Measurements from ENCODE around the gene DNAH17. TPM values are rescaled to one million over a fixed set of nuclear protein-coding genes. Genes with fewer than 3 reads are reported as not detected.

The DNAH17 gene
- total and polyA plus RNA-seq, 2 of the 13 experiments (the other 11 are each of a cell fraction or from before 2014, with no cell fraction given): 0.86 to 1.6 TPM

DNA sequence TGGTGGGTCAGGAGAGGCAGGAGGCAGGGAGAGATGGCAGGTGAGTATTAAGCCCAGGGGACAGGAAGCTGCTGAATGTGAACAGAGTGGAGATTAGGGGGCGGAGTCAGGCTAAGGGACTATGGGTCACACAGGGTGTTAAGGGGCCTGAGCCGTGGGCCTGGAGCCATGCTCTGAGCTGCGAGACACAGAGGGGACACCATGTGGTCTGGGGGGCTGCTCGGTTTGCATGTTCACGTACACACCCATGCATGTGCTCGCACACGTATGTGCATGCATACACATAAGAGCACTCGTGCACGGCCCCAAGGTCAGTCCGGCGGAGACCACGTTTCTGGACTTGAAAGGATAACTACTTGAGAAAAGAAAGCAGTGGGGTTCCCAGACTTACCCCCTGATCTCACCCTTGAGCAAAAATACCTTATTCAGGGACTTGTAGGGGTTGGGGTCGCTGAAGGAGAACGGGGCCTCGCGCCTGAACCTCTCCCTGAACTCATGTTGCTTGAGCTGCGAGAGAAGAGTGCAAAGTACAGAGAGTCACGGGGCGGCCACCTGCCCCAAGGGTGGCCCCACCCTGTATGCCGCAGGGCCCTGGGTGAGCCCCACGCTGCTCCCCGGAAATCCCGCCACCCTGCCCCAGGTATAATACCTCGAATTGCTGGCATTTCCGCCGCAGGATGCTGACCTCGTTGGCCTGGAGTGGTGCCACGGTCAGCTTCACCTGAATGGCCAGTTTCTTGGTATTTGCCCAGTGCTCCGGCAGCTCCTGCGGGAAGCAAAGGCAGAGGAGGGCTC lies 50.8 kb downstream of the DNAH17 start (continued):
- TF ChIP-seq ZBTB10 (CRISPR knock-in tag; IDR thresholded peaks at IDR 0.05; ENCODE audit: borderline replicate concordance) (peak; percentile 44; the same call in 1 of the 2 replicates), GPN1 (CRISPR knock-in tag; IDR thresholded peaks at IDR 0.05; ENCODE audit: borderline replicate concordance) (no peak), ZMYM4 (CRISPR knock-in tag; IDR thresholded peaks at IDR 0.05) (peak; percentile 47; the same call in 1 of the 2 replicates), ZNF564 (CRISPR knock-in tag; IDR thresholded peaks at IDR 0.05) (no peak), SMARCC2 (IDR thresholded peaks at IDR 0.05) (no peak), CENPT (CRISPR knock-in tag; IDR thresholded peaks at IDR 0.05; ENCODE audit: low read depth) (no peak), ZNF280B (CRISPR knock-in tag; IDR thresholded peaks at IDR 0.05; ENCODE audit: borderline replicate concordance) (no peak), ZNF547 (CRISPR knock-in tag; IDR thresholded peaks at IDR 0.05) (no peak), ZNF337 (CRISPR knock-in tag; IDR thresholded peaks at IDR 0.05; ENCODE audit: borderline replicate concordance, low read depth) (no peak), ZNF441 (CRISPR knock-in tag; IDR thresholded peaks at IDR 0.05; ENCODE audit: borderline replicate concordance) (peak; percentile 59; the same call in 1 of the 2 replicates), NCOA2 (CRISPR knock-in tag; IDR thresholded peaks at IDR 0.05) (peak; percentile 27; the same call in 1 of the 2 replicates), CREM (IDR thresholded peaks at IDR 0.05) (no peak), CREM (CRISPR knock-in tag; IDR thresholded peaks at IDR 0.05) (no peak), ZNF660 (CRISPR knock-in tag; IDR thresholded peaks at IDR 0.05; ENCODE audit: borderline replicate concordance, low read depth) (no peak), PATZ1 (CRISPR knock-in tag; IDR thresholded peaks at IDR 0.05) (peak; percentile 71), DNMT3B (CRISPR knock-in tag; conservative IDR thresholded peaks at IDR 0.05) (no peak), KDM5B (CRISPR knock-in tag; IDR thresholded peaks at IDR 0.05; ENCODE audit: borderline replicate concordance) (no peak; the same call in 1 of the 2 replicates), ETV5 (CRISPR knock-in tag; IDR thresholded peaks at IDR 0.05; ENCODE audit: borderline replicate concordance) (peak; percentile 10; the same call in 1 of the 2 replicates)
- TF ChIP-seq, protein P1, sequence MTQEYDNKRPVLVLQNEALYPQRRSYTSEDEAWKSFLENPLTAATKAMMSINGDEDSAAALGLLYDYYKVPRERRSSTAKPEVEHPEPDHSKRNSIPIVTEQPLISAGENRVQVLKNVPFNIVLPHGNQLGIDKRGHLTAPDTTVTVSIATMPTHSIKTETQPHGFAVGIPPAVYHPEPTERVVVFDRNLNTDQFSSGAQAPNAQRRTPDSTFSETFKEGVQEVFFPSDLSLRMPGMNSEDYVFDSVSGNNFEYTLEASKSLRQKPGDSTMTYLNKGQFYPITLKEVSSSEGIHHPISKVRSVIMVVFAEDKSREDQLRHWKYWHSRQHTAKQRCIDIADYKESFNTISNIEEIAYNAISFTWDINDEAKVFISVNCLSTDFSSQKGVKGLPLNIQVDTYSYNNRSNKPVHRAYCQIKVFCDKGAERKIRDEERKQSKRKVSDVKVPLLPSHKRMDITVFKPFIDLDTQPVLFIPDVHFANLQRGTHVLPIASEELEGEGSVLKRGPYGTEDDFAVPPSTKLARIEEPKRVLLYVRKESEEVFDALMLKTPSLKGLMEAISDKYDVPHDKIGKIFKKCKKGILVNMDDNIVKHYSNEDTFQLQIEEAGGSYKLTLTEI (CRISPR knock-in tag; conservative IDR thresholded peaks at IDR 0.05): no peak
- TF ChIP-seq, protein P2, sequence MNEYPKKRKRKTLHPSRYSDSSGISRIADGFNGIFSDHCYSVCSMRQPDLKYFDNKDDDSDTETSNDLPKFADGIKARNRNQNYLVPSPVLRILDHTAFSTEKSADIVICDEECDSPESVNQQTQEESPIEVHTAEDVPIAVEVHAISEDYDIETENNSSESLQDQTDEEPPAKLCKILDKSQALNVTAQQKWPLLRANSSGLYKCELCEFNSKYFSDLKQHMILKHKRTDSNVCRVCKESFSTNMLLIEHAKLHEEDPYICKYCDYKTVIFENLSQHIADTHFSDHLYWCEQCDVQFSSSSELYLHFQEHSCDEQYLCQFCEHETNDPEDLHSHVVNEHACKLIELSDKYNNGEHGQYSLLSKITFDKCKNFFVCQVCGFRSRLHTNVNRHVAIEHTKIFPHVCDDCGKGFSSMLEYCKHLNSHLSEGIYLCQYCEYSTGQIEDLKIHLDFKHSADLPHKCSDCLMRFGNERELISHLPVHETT (CRISPR knock-in tag; conservative IDR thresholded peaks at IDR 0.05): no peak

All from HepG2 (cell line).